Stimulated activated CD8-positive, alpha-beta memory T cell treated with anti-CD3 and anti-CD28 coated beads, Interleukin-2, amount 100 ng/mL, for 1 hour (primary cell): Measurements from ENCODE around the gene SLC35F3.
"Not testable (repeated sequence)": the region's sequence is repeated elsewhere in the genome, so short reads cannot be mapped to it uniquely, and the experiment has no call there.

ENCODE experiments used
- DNase-seq, 2 donors: peaks; one replicate each; pipeline ENCODE4 v3.0.0-alpha.2; 2020; ENCODE audit warnings: low read depth in 2 of 2

The SLC35F3 gene

DNA sequence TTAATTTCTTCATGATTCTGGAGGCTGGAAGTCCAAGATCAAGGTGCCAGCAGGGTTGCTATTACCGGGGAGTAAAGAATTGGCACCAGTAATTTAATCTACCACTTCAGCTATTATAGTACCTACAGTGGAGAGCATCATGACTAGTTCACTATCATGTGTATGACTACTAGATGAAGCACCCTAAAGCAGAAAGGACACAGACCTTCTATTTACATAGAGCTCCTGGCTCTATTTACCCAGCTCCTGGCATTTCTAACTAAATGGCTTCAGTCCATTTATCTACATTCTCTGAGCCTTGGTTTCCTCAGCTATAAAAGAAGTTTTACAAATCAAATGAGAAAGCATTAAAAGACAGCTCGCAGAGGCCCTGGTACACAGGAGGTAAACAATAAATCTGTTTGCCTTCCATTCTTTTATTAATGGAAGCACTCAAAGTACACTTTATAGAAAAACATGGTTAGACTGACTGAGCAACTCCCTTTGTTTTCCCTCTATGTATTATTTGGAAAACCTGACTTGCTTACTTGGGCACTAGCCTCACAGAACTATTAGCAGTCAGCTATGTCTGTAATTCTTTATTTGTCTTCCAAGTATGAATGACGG is 203.0 kb downstream of the SLC35F3 start:
- DNase-seq = no peak

DNA sequence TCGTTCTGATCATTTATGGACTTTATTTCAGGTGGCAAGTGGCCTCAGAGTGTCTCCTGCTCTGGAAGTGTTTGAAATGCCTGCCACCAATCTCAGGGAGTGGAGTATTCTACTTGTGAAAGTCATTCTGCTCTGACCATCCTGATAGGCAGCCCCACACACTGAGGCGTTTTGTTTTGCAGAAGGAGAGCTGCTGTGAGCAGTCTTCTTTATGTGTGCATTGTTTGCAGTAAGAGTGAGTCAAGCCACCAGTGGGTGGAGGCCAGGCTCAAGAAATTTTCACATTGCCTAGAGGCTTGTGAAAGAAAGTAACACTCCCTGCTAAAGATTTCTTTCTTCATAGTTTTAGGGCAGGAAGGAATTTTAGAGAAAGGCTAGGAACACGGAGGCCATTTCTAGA is 204.4 kb downstream of the SLC35F3 start:
- DNase-seq = no peak

DNA sequence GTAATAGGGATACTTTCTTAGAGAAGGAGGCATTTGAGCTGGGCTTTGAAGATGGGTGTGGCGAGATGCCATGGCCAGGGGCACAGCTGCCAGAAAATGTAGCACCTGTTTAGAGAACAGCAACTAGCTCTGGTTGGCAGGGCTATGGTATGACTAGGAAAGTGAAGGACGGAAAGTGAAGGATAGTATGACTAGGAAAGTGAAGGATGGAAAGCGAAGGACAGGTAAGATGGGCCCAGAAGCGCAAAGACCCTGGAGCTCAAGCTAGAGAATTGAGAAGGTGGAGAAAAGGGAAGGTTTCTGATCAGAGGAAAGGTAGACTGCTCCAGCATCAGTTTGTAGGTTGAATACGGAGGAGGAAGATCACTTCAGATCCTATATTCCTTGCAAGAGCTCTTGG is 205.4 kb downstream of the SLC35F3 start:
- no peak for DNase-seq

DNA sequence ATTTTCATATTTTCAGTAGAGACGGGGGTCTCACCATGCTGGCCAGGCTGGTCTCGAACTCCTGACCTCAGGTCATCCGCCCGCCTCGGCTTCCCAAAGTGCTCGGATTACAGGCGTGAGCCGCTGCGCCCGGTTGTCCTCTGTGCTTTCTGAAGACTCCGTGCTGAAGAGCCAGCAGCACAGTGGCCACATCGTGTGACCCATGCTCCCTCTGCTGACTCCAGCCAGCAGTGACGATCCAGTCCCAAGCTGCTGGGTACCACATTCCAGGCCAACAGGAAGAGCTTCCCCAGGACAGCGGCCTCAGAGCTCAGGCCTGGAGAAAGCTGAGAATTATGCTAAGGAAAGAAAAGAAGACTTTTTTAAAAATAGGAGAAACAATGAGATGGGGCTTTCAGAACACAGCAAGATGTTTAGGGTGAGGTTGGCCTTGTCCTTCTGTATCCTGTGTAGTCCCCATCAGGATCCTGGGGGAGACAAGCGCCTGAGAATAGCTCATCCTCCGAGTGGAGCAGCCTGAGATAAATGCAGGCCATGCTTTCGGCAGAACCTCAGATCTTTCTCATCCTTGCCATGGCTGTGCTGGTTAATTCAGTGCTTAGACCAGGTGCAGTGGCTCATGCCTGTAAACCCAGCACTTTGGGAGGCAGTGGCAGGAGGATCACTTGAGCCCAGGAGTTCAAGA is 207.1 kb downstream of the SLC35F3 start:
- no peak for DNase-seq

DNA sequence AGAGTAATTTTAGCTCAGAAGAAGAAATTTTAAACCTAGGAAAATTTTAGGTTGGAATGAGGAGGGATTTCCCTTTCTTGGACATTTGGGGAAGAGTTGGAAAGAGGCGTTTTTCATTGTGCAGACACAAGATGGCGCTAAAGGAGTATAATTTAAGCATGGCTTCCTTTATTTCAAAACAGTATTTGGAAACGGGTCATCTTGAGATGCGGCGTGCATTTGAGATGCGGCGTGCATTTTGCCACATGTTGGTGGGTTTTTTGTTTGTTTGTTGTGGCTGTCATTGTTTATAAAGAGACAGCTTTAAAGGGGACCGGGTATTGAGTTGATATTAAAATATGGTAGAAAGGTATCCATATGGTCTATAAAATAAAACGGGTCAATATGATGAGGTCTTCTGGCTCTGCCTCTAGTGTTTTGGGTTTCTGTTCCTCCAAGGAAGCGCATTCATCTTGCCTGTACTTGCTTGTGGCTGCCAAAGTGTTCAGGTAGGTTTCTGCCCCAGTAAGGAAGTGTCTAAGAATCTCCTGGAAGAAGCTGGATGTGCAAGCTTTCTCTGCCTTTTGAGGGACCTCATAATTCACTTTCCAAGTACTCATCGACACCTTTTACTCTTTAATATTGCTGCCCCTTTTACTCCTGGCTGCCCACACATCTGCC is 210.3 kb downstream of the SLC35F3 start:
- DNase-seq = no peak

DNA sequence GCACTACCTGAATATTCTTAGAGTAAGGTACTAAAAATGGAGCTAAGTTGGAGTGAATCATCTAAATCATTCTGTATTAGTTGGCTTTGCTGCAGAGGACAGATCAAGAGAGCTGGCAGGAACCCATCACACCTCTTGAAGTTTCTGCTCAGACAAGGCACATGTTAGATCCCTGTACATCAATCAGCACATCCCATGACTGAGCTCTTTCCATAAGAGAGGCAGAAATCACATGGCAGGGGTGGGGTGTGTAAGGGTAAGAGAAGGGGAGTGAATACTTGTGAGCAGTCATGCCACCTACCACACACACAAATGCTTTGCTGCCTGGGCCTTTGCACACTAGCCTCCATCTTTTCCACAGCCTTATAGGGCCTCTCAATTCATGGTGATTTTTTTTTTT is 214.4 kb downstream of the SLC35F3 start:
- DNase-seq = no peak

DNA sequence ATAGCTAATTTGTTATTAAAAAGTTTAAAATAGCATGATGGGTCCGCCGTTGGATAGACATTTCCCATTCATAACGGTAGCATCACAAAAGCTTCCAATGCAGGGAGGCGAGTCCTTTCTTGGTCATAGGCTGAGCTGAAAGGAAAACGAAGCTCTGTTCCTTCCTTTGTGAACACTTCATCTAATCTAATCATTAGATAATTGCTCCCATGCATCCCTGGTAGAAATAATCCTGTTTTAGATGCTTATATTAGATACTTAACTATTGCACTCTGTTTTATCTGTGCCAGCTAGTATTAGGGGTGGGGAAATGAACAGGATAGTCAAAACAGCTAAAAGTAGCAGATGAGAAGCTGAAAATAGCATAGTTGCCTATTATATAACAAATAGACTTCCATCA is 215.0 kb downstream of the SLC35F3 start:
- DNase-seq = no peak

DNA sequence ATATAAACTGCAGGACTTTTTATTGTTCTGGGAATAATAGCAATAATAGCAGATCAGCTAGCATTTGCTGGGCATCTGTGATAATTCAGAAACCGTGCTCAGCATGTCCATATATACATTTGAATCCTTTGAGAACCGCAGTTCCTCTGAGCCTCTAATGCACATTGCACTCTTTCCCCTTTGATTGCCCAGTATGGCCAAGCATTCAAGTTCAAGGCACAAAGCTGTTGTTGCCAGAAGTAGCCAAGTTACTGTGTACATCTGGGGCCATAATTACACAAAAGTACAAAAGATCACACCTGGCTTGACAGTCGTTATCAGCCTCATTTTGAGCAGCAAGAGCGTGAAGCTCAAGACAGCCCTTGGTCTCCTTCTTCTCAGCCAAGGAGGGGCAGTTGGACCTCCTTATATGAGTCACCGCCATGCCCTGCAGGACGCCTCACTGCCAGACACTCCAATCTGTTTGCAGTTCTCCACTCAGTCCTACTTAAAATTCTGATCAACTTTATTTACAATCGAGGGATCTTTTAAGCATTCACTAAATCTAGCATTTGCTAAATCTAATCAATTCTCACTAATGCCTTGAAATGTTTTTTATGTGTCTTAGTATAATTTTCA is 216.0 kb downstream of the SLC35F3 start:
- DNase-seq = no peak

DNA sequence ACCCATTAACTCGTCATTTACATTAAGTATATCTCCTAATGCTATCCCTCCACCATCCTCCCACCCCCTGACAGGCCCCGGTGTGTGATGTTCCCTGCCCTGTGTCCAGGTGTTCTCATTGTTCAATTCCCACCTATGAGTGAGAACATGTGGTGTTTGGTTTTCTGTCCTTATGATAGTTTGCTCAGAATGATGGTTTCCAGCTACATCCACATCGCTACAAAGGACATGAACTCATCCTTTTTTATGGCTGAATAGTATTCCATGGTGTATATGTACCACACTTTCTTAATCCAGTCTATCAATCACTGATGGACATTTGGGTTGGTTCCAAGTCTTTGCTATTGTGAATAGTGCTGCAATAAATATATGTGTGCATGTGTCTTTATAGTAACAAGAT is 217.2 kb downstream of the SLC35F3 start:
- not testable (repeated sequence) for DNase-seq

DNA sequence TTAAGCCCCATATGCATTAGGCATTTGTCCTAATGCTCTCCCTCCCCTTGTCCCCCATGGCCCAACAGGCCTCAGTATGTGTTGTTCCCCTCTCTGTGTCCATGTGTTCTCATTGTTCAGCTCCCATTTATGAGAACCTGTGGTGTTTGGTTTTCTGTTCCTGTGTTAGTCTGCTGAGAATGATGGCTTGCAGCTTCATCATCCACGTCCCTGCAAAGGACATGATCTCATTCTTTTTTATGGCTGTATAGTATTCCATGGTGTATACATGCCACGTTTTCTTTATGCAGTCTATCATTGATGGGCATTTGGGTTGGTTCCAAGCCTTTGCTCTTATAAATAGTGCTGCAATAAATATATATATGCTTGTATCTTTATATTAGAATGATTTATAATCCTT is 218.1 kb downstream of the SLC35F3 start:
- DNase-seq = not testable (repeated sequence)

DNA sequence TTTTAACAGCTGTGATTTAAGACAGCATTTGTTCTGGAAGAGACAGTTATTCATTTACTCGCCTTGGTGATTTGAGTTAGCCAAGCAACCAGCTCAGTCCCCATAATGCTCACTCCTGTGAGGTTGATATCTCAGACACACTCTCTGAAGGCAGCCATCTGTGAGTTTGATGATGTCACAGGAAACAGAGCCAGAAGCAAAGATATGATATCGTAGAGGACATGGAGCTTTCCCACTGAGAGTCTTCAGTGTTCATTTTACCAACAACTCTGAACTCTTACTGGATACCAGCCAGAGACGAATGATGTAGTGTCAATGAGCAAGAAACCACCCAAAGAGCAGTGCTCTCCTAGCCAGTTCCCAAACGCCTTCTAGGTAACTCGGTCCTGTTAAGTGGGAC is 219.4 kb downstream of the SLC35F3 start:
- no peak for DNase-seq

DNA sequence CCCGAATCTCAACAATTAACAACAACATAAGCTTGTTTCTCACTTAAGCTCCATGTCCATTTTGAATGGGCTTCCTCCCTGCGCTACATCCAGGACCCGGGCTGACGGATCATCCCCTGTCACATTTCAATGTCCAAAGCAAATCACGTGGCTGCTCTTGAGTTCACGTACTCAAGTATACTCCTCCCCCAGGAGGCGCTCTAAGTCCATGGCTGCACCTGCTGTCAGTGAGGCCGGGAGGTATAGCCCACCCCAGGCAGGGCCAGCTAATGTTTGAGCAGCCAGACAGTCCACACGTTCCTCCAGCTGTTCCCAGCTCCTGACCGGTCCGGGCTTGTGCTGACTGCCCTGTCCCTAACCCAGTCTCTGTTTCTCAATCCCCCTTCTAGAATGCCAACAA is 220.8 kb downstream of the SLC35F3 start:
- no peak for DNase-seq

DNA sequence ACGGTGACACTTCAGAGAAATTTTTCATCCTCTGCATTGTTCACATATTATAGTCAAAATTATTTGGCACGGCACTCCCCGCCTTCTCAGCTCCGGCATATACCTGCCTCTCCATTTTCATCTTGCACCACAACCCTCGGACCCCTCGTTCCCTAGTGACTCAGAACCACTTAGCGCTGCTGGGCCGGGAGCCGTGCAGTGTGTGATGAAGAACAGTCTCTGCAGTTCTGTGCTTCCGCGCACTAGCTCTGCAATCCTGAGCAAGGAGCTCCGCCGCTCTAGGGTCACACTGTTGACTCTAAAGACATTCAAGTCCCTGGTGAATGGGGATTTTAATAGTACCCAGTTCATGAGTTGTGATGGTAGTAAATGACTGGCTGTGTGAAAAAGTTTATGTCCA is 221.2 kb downstream of the SLC35F3 start:
- DNase-seq = no peak

DNA sequence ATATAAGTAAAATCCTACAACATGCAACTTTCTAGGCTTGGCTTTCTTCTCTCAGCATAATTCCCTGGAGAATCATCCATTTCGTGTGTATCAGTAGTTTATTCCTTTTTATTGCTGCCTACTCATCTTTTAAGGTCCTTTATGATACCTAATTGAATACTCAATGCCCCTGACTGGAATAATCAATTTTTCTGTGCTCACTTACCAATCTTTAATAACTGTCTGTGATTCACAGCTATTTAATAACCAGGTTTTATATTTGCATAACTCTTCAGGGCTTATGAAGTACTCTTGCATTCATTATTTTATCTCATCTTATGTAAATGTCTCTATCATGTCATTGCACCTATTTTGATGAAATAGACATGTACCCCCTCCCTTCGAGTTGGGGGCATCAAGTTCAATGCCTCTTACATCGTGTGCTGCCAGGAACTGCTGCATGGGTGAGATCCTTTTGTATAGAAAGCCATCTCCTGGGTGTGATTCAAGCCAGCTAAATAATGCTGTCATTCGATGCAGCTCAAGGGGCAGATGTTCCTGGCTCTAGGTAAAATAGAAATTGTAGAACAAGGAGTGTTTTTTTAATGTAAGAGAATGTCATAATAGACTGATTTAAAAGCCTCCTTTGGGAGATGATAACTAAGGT is 222.7 kb downstream of the SLC35F3 start:
- no peak for DNase-seq

DNA sequence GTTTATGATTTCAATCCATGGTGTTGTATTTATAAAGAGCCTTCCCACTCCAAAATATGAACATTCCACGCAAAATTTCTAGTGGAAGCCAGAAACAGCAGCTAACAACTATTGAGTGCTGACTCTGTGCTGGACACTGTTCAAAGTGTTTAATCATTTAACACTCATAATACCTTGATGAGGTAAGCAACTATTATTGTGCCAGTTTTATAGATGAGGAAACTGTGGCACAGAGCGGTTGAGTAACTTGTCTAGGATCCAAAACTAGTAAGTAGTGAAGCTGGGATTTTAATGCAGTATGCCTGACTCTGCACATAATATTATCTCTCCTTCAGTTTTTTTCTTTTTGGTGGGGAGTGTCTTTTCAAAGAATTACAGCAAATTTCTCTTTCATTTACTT is 228.3 kb downstream of the SLC35F3 start:
- DNase-seq = no peak

DNA sequence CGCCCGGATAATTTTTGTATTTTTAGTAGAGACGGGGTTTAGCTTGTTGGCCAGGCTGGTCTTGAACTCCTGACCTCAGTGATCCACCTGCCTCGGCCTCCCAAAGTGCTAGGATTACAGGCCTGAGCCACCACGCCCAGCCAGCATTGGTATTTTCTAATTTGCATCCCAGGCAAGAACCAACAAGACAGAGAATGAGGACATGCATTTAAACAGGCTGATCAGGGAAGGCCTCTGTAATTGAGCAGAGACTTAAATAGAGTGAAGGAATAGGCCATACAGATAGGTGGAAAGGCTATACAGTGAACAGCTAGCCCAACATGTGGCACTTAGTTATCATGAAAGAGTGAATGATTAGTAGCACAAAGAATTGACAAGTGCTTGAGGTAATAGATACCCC is 230.4 kb downstream of the SLC35F3 start:
- DNase-seq = no peak

DNA sequence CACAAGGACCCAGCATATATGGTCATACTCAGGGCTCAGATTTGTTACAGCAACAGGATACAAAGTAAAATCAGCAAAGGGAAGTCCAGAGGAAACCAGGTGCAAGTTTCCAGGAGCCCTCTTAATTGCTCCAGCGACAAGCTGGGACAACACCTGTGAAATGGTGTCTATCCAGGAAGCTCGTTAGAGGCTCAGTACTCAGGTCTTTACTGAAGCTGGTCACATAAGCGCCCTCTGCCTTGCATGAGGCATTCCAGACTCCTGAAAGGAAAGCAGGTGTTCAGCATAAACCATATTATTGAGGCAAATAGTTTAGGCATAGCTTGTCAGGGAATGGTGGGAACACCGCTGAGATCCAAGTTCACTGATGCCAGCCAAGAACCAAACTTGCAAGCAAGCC is 231.0 kb downstream of the SLC35F3 start:
- DNase-seq = no peak

DNA sequence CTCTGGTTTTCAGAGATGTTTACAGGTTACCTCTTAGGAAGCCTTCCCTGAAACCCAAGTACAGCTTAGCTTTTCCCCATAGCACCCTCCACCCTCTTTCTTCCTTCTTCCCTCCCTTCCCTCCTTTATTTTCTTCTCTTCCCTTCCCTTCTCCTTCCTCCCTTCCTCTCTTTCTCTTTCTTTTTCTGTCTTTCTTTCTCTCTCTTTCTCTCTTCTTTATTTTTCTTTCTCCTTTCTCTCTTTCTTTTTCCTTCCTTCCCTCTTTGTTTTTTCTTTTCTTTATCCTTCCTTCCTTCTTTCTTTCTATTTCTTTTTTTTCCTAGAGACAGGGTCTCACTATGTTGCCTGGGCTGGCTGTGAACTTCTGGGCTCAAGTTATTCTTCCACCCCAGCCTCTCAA is 231.6 kb downstream of the SLC35F3 start:
- DNase-seq = no peak

DNA sequence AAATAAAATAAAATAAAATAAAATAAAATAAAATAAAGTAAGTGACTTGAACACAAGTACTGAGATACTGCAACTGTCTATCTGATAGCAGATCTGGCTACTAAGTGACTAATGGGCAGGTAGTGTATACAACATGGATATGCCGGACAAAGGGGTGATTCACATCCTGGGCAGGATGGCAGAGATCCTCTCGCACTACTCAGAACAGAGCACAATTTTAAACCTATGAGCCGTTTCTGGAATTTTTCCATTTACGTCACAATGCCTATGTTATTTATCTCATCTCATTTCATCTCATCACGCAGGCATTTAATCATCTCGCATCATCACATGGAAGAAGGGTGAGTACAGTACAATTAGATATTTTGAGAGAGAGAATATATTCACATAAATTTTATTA is 235.5 kb downstream of the SLC35F3 start:
- DNase-seq = no peak

DNA sequence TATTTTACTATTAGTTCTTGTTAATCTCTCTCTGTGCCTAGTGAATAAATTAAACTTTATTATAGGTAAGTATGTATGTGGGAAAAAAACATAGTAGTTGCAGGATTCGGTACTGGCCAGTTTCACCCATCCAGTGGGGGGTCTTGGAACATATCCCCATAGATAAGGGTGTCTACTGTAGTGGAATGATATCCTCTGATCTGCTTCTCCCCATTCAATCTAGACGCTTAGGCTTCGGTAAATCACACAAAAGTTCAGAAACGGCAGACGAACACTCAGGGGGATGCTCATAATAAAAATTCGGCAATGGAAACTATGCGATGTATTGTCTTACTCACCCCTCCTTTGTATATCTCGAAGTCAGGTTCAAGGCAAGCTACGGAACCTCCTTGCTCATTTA is 235.9 kb downstream of the SLC35F3 start:
- DNase-seq = no peak

DNA sequence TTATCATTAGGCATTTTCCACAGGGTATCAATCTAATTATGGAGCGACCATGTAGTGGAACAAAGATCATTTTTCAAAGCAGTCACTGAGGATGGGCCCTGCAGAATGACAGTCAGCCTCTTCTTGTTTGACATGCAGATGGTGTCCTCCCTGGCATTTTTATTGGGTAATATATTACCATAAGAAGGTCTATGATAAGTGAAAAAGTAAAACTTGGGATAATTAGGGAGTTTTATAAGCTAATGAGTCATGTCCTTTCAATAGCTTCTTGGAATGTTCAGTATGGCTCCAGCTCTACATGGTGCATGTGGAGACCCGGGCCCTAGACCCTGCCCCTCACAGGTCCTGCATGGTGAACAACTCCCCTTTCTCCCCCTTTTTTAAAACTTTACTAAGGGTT is 236.5 kb downstream of the SLC35F3 start:
- no peak for DNase-seq

DNA sequence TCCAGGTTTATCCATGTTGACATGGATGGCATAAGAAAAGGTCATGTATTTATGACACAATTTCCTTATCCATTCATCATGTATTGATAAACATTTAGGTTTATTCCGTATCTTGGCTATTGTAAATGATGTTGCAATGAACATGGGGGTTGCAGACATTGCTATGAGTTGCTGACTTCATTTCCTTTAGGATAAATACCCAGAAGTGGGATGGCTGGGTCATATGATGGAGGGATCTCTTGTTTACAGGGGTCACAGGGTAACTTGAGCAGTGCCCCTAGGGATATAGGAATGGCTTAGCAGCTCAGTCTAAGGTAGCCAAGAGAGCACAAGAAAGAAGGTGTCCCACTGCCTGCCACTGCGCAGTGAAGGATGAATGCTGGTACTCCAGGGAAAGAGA is 239.2 kb downstream of the SLC35F3 start:
- no peak for DNase-seq

DNA sequence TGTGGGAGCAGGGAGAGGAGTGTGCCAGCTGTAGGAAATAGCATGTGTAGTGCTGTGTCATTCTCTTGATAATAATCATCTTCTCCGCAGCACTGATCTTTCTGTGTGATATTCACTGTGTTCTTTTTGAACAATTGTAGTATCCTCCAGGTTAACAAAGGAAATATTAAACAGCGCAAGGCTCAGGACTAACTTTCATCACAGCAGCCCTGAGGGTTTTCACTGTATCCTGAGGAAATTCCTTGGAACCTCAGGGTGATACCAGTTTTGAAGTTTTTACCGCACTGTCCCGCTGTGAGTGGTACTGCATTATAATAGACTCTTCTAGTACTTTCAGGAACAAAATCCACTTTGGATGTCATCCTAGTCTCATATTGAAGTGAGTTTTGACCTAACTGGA is 240.4 kb downstream of the SLC35F3 start:
- DNase-seq = no peak
